OCI-LY1 (cell line): ENCODE measurements around the gene HMGCLL1.

Experiments
- H2AFZ ChIP-seq: fragments of 200-600 bp; sonication (generic), shearing (Covaris generic); 2 replicates; pipeline ENCODE4 v1.6.0; 2014; ENCODE audit warnings: antibody characterized with exemption, mild to moderate bottlenecking, low read length
- H3F3A ChIP-seq: fragments of 200-600 bp; sonication (generic), shearing (Covaris generic); 2 replicates; pipeline ENCODE4 v1.6.0; 2014; ENCODE audit warnings: mild to moderate bottlenecking, antibody characterized with exemption, low read length, moderate library complexity; ENCODE audit not compliant: insufficient read depth
- H3K27ac ChIP-seq: fragments of 200-600 bp; sonication (generic); 2 replicates; pipeline ENCODE4 v1.5.1; 2014; ENCODE audit warnings: low read length, mixed run types, mild to moderate bottlenecking, low read depth; ENCODE audit not compliant: poor library complexity, severe bottlenecking
- H3K27me3 ChIP-seq: fragments of 200-600 bp; sonication (generic); 2 replicates; pipeline ENCODE4 v1.6.0; 2014; ENCODE audit warnings: antibody characterized with exemption, mild to moderate bottlenecking, low read length, moderate library complexity; ENCODE audit not compliant: insufficient read depth
- H3K36me3 ChIP-seq: fragments of 200-600 bp; sonication (generic); 2 replicates; pipeline ENCODE4 v1.6.1; 2014; ENCODE audit warnings: mild to moderate bottlenecking, antibody characterized with exemption, low read length, moderate library complexity, mixed read lengths; ENCODE audit not compliant: insufficient read depth
- H3K4me1 ChIP-seq: fragments of 200-600 bp; sonication (generic); 2 replicates; pipeline ENCODE4 v1.5.1; 2014; ENCODE audit warnings: mild to moderate bottlenecking, low read length, moderate library complexity; ENCODE audit not compliant: insufficient read depth, severe bottlenecking
- H3K4me2 ChIP-seq: fragments of 200-600 bp; sonication (generic), shearing (Covaris generic); 2 replicates; pipeline ENCODE4 v1.6.1; 2014; ENCODE audit warnings: low read length
- H3K4me3 ChIP-seq: fragments of 200-600 bp; sonication (generic); 2 replicates; pipeline ENCODE4 v1.5.1; 2014; ENCODE audit warnings: low read length, low read depth, mild to moderate bottlenecking, mixed read lengths; ENCODE audit not compliant: poor library complexity, severe bottlenecking
- H3K79me2 ChIP-seq: fragments of 200-600 bp; shearing (Covaris generic); 2 replicates; pipeline ENCODE4 v1.6.1; 2016; ENCODE audit warnings: mixed run types, low read length, mixed read lengths; ENCODE audit not compliant: insufficient read depth
- H3K9ac ChIP-seq: fragments of 200-600 bp; sonication (generic), shearing (Covaris generic); 2 replicates; pipeline ENCODE4 v1.6.1; 2014; ENCODE audit warnings: mild to moderate bottlenecking, low read length, mixed read lengths
- H3K9me2 ChIP-seq: fragments of 200-600 bp; sonication (generic), shearing (Covaris generic); 2 replicates; pipeline ENCODE4 v1.6.1; 2014; ENCODE audit warnings: low read depth, mild to moderate bottlenecking, low read length, mixed read lengths
- H3K9me3 ChIP-seq: fragments of 200-600 bp; shearing (Covaris generic); 2 replicates; pipeline ENCODE4 v1.6.1; 2014; ENCODE audit warnings: low read length, mixed read lengths
- H4K20me1 ChIP-seq: fragments of 200-600 bp; sonication (generic), shearing (Covaris generic); 2 replicates; pipeline ENCODE4 v1.6.0; 2016; ENCODE audit warnings: mild to moderate bottlenecking, low read length; ENCODE audit not compliant: insufficient read depth
- EZH2 ChIP-seq: fragments of 200-600 bp; sonication (generic), shearing (Covaris generic); IDR thresholded peaks from 2 replicates; pipeline ENCODE4 v1.8.0; 2017; ENCODE audit warnings: borderline replicate concordance, mixed run types, mild to moderate bottlenecking, antibody characterized with exemption, low read length, moderate library complexity, mixed read lengths
- TF ChIP-seq, protein P1 (sequence below): fragments of 200-600 bp; sonication (generic), shearing (Covaris generic); IDR thresholded peaks from 2 replicates; pipeline ENCODE4 v1.5.1; 2017; ENCODE audit warnings: mild to moderate bottlenecking, antibody characterized with exemption, low read length, moderate library complexity, mixed read lengths

HMGCLL1 gene

GRCh38 chr6:55449225-55449624, 129.8 kb downstream of the HMGCLL1 start:
- Histone ChIP-seq H3K4me2 (no peak overlapping the region), H3K9me3 (no peaks in the 10 kb centered on the region), H3K27ac (no peak overlapping the region), H3K79me2 (no peaks in the 10 kb centered on the region), H3K9ac (no peak overlapping the region), H4K20me1 (no peaks in the 10 kb centered on the region), H3K9me2 (no peaks in the 10 kb centered on the region), H3K4me3 (no peak overlapping the region), H3K4me1 (no peaks in the 10 kb centered on the region), H3F3A (no peaks in the 10 kb centered on the region), H2AFZ (no peak overlapping the region), H3K36me3 (no peaks in the 10 kb centered on the region), H3K27me3 (no peaks in the 10 kb centered on the region)
- no peak for TF ChIP-seq EZH2
- TF ChIP-seq, protein P1, sequence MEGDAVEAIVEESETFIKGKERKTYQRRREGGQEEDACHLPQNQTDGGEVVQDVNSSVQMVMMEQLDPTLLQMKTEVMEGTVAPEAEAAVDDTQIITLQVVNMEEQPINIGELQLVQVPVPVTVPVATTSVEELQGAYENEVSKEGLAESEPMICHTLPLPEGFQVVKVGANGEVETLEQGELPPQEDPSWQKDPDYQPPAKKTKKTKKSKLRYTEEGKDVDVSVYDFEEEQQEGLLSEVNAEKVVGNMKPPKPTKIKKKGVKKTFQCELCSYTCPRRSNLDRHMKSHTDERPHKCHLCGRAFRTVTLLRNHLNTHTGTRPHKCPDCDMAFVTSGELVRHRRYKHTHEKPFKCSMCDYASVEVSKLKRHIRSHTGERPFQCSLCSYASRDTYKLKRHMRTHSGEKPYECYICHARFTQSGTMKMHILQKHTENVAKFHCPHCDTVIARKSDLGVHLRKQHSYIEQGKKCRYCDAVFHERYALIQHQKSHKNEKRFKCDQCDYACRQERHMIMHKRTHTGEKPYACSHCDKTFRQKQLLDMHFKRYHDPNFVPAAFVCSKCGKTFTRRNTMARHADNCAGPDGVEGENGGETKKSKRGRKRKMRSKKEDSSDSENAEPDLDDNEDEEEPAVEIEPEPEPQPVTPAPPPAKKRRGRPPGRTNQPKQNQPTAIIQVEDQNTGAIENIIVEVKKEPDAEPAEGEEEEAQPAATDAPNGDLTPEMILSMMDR = no peak

GRCh38 chr6:55448451-55448850, 130.5 kb downstream of the HMGCLL1 start:
- H3K27ac ChIP-seq = no peak overlapping the region
- H3K4me1 ChIP-seq = no peaks in the 10 kb centered on the region
- H2AFZ ChIP-seq = no peak overlapping the region
- no peak overlapping the region for H3K9ac ChIP-seq
- no peak overlapping the region for H3K4me2 ChIP-seq
- H3K36me3 ChIP-seq = no peaks in the 10 kb centered on the region
- H3K27me3 ChIP-seq = no peaks in the 10 kb centered on the region
- H4K20me1 ChIP-seq = no peaks in the 10 kb centered on the region
- H3K79me2 ChIP-seq = no peaks in the 10 kb centered on the region
- TF ChIP-seq, protein P1 = no peak
- no peak for TF ChIP-seq EZH2
- no peak overlapping the region for H3K4me3 ChIP-seq
- H3F3A ChIP-seq = no peaks in the 10 kb centered on the region
- no peaks in the 10 kb centered on the region for H3K9me3 ChIP-seq
- H3K9me2 ChIP-seq = no peaks in the 10 kb centered on the region

- Histone ChIP-seq H3K4me3 (no peak overlapping the region), H3K4me1 (no peaks in the 10 kb centered on the region), H2AFZ (no peak overlapping the region), H3K9ac (no peak overlapping the region), H3K9me2 (no peaks in the 10 kb centered on the region), H3K9me3 (no peaks in the 10 kb centered on the region), H3K79me2 (no peaks in the 10 kb centered on the region), H3K27ac (no peak overlapping the region), H3K36me3 (no peaks in the 10 kb centered on the region), H4K20me1 (no peaks in the 10 kb centered on the region), H3K4me2 (no peak overlapping the region), H3F3A (no peaks in the 10 kb centered on the region), H3K27me3 (no peaks in the 10 kb centered on the region)
- TF ChIP-seq, protein P1 = no peak
- TF ChIP-seq EZH2 = no peak
These were observed 131.1 kb downstream of the HMGCLL1 start for GRCh38 chr6:55447891-55448290.
